Measurements from ENCODE around the gene RSL24D1. TPM values are rescaled to one million over a fixed set of nuclear protein-coding genes. Genes with fewer than 3 reads are reported as not detected.

The RSL24D1 gene
- polyA plus RNA-seq, 1 of the 3 experiments (the other 2 are of a cell fraction) = 24.3 TPM

DNA sequence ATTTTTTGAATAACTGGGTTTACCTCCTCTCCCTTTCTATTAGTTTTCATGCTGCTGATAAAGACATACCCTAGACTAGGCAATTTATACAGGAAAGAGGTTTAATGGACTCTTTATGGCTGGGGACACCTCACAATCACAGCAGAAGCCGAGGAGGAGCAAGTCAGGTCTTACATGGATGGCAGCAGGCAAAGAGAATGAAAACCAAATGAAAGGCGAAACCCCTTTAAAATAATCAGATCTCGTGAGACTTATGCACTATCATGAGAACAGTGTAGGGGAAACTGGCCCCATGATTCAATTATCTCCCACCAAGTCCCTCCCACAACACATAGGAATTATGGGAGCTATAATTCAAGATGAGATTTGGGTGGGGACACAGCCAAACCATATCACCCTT, 2.0 kb upstream of the RSL24D1 start:
- Histone ChIP-seq H2AFZ (ENCODE audit: low read depth) (no peak overlapping the region), H3K4me1 (ENCODE audit: control insufficient read depth in 1 of 2, insufficient read depth in 2 of 2, low read depth in 1 of 2, low read length in 1 of 2) (peaks cover 5 to 11% of the 10 kb centered on the region in 2 experiments; a peak in 3 of 4 replicates), H3K9me3 (no peaks in the 10 kb centered on the region), H3K9me2 (no peaks in the 10 kb centered on the region; the same call in 1 of the 2 replicates), H4K20me1 (ENCODE audit: insufficient read depth) (peaks cover 21% of the 10 kb centered on the region), H3K4me3 (ENCODE audit: low read depth in 2 of 2, low read length in 1 of 2) (no peak overlapping the region), H3K4me2 (no peak overlapping the region), H3K27ac (ENCODE audit: low read depth in 2 of 2, low read length in 1 of 2) (no peak overlapping the region), H3F3A (replicated peaks; ENCODE audit: insufficient read depth) (peaks cover 10% of the 10 kb centered on the region), H3K9ac (no peak overlapping the region), H3K27me3 (ENCODE audit: insufficient read depth) (no peaks in the 10 kb centered on the region), H3K79me2 (ENCODE audit: insufficient read depth) (peaks cover 30% of the 10 kb centered on the region), H3K36me3 (replicated peaks in 1 of 2; ENCODE audit: control insufficient read depth in 1 of 2, insufficient read depth in 2 of 2, low read length in 1 of 2) (peaks cover 4 to 5% of the 10 kb centered on the region in 2 experiments)
- ChIA-PET POLR2A (no interaction called here), CTCF (interaction anchor here (1.5 kb wide), 1 partner anchor 117 kb away, joined by 3 read pairs; no protein-coding TSS in a partner anchor)
- TF ChIP-seq MXI1 (IDR thresholded peaks at IDR 0.05; ENCODE audit: low read depth, low read length) = no peak
- no peak for TF ChIP-seq YY1 (IDR thresholded peaks at IDR 0.05; ENCODE audit: low read depth)
- no peak for TF ChIP-seq FOXJ3 (CRISPR knock-in tag; IDR thresholded peaks at IDR 0.05)
- TF ChIP-seq JUND (IDR thresholded peaks at IDR 0.05) = no peak
- TF ChIP-seq EZH2phosphoT487 (IDR thresholded peaks at IDR 0.05; ENCODE audit: borderline replicate concordance, low read depth) = no peak
- no peak for TF ChIP-seq MEF2A (IDR thresholded peaks at IDR 0.05; ENCODE audit: borderline replicate concordance, low read depth)
- TF ChIP-seq, protein P1, sequence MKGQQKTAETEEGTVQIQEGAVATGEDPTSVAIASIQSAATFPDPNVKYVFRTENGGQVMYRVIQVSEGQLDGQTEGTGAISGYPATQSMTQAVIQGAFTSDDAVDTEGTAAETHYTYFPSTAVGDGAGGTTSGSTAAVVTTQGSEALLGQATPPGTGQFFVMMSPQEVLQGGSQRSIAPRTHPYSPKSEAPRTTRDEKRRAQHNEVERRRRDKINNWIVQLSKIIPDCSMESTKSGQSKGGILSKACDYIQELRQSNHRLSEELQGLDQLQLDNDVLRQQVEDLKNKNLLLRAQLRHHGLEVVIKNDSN (IDR thresholded peaks at IDR 0.05; ENCODE audit: borderline replicate concordance, low read depth) = no peak
- no peak for TF ChIP-seq GATA2 (CRISPR knock-in tag; IDR thresholded peaks at IDR 0.05)
- no peak for TF ChIP-seq RAD21 (IDR thresholded peaks at IDR 0.05; ENCODE audit: low read length)
- TF ChIP-seq EP300 (IDR thresholded peaks at IDR 0.05; ENCODE audit: borderline replicate concordance in 1 of 2, low read depth in 1 of 2, low read length in 1 of 2) = no peak
- no peak for TF ChIP-seq GABPA (IDR thresholded peaks at IDR 0.05; ENCODE audit: low read depth)
- TF ChIP-seq, protein P2, sequence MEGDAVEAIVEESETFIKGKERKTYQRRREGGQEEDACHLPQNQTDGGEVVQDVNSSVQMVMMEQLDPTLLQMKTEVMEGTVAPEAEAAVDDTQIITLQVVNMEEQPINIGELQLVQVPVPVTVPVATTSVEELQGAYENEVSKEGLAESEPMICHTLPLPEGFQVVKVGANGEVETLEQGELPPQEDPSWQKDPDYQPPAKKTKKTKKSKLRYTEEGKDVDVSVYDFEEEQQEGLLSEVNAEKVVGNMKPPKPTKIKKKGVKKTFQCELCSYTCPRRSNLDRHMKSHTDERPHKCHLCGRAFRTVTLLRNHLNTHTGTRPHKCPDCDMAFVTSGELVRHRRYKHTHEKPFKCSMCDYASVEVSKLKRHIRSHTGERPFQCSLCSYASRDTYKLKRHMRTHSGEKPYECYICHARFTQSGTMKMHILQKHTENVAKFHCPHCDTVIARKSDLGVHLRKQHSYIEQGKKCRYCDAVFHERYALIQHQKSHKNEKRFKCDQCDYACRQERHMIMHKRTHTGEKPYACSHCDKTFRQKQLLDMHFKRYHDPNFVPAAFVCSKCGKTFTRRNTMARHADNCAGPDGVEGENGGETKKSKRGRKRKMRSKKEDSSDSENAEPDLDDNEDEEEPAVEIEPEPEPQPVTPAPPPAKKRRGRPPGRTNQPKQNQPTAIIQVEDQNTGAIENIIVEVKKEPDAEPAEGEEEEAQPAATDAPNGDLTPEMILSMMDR (IDR thresholded peaks at IDR 0.05) = no peak
- no peak for TF ChIP-seq RXRA (IDR thresholded peaks at IDR 0.05; ENCODE audit: borderline replicate concordance, low read depth)
- no peak for TF ChIP-seq CHD2 (IDR thresholded peaks at IDR 0.05; ENCODE audit: low read length, partially characterized antibody)
- no peak for TF ChIP-seq TEAD4 (IDR thresholded peaks at IDR 0.05; ENCODE audit: borderline replicate concordance, insufficient read depth)
- WGBS (ENCODE audit: low lambda C conversion rate) = 86% methylated on average over 3 of the region's 3 CpGs
- DNase-seq = no peak

DNA sequence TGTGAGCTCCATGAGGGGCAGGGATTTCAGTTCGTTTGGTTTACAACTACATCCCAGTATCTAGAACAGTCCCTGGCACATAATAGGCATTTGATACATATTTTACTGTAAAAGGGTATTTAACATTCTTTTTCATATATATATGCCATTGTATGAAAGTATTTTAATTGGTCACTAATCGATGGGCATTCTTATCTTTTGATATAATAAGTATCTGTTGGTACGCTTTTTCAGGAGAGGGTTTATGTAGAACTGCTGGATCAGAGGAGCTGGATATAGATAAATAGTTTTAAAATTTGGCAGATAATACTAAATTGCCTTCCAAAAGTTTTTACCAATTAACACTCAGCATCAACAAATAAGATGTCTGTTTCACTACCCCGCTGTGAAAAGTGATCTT, 978 bp upstream of the RSL24D1 start:
- ChIA-PET CTCF (interaction anchor here (0.8 to 2.3 kb wide), 8 partner anchors 15 to 648 kb away, joined by 3 to 6 read pairs (median 4); no protein-coding TSS in a partner anchor), POLR2A (no interaction called here)
- WGBS (ENCODE audit: low lambda C conversion rate) = 38% methylated on average over 4 of the region's 4 CpGs
- Histone ChIP-seq H3K4me1 (ENCODE audit: control insufficient read depth in 1 of 2, insufficient read depth in 2 of 2, low read depth in 1 of 2, low read length in 1 of 2) (peaks cover 5 to 11% of the 10 kb centered on the region in 2 experiments; a peak in 3 of 4 replicates), H3K27ac (ENCODE audit: low read depth in 2 of 2, low read length in 1 of 2) (peak overlapping the region; percentile 91 to 94; a peak in 3 of 4 replicates), H3F3A (replicated peaks; ENCODE audit: insufficient read depth) (peaks cover 10% of the 10 kb centered on the region), H3K79me2 (ENCODE audit: insufficient read depth) (peaks cover 40% of the 10 kb centered on the region), H3K36me3 (replicated peaks in 1 of 2; ENCODE audit: control insufficient read depth in 1 of 2, insufficient read depth in 2 of 2, low read length in 1 of 2) (peaks cover 5 to 10% of the 10 kb centered on the region in 2 experiments), H3K9ac (peak overlapping the region; percentile 85), H2AFZ (ENCODE audit: low read depth) (peak overlapping the region; percentile 93), H3K9me3 (no peaks in the 10 kb centered on the region), H4K20me1 (ENCODE audit: insufficient read depth) (peaks cover 29% of the 10 kb centered on the region), H3K9me2 (no peaks in the 10 kb centered on the region; the same call in 1 of the 2 replicates), H3K4me2 (peak overlapping the region; percentile 82), H3K27me3 (ENCODE audit: insufficient read depth) (no peaks in the 10 kb centered on the region), H3K4me3 (ENCODE audit: low read depth in 2 of 2, low read length in 1 of 2) (peak overlapping the region; percentile 82 to 97)
- TF ChIP-seq TEAD4 (IDR thresholded peaks at IDR 0.05; ENCODE audit: borderline replicate concordance, insufficient read depth) (no peak), FOXJ3 (CRISPR knock-in tag; IDR thresholded peaks at IDR 0.05) (no peak), POLR2AphosphoS5 (IDR thresholded peaks at IDR 0.05; ENCODE audit: low read depth, low read length) (no peak), EZH2phosphoT487 (IDR thresholded peaks at IDR 0.05; ENCODE audit: borderline replicate concordance, low read depth) (no peak), RCOR1 (IDR thresholded peaks at IDR 0.05; ENCODE audit: low read length) (no peak), RFX5 (IDR thresholded peaks at IDR 0.05; ENCODE audit: low read length) (no peak), YY1 (IDR thresholded peaks at IDR 0.05; ENCODE audit: low read depth) (no peak)
- TF ChIP-seq, protein P3, sequence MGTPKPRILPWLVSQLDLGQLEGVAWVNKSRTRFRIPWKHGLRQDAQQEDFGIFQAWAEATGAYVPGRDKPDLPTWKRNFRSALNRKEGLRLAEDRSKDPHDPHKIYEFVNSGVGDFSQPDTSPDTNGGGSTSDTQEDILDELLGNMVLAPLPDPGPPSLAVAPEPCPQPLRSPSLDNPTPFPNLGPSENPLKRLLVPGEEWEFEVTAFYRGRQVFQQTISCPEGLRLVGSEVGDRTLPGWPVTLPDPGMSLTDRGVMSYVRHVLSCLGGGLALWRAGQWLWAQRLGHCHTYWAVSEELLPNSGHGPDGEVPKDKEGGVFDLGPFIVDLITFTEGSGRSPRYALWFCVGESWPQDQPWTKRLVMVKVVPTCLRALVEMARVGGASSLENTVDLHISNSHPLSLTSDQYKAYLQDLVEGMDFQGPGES (IDR thresholded peaks at IDR 0.05; ENCODE audit: low read depth, low read length) = no peak
- no peak for DNase-seq
